KMS-11 (cell line): ENCODE measurements around the gene TRERF1.

Experiments
- H2AFZ ChIP-seq: fragments of 200-600 bp; sonication (generic); 2 replicates; pipeline ENCODE4 v1.6.1; 2016; ENCODE audit warnings: antibody characterized with exemption, mixed run types, low read depth
- H3K27ac ChIP-seq: fragments of 200-600 bp; sonication (generic); 2 replicates; pipeline ENCODE4 v1.6.1; 2016; ENCODE audit warnings: mild to moderate bottlenecking, mixed run types
- H3K27me3 ChIP-seq: fragments of 200-600 bp; sonication (generic); 2 replicates; pipeline ENCODE4 v1.6.1; 2017; ENCODE audit warnings: mild to moderate bottlenecking, low read depth, mixed run types, moderate library complexity; ENCODE audit not compliant: insufficient read depth
- H3K36me3 ChIP-seq: fragments of 200-600 bp; sonication (generic); 2 replicates; pipeline ENCODE4 v1.6.1; 2017; ENCODE audit warnings: mild to moderate bottlenecking, mixed run types; ENCODE audit not compliant: insufficient read depth
- H3K4me1 ChIP-seq: fragments of 200-600 bp; sonication (generic); 2 replicates; pipeline ENCODE4 v1.6.1; 2016; ENCODE audit warnings: mild to moderate bottlenecking, low read depth, mixed run types; ENCODE audit not compliant: poor library complexity, severe bottlenecking
- H3K4me2 ChIP-seq: fragments of 200-600 bp; sonication (generic); 2 replicates; pipeline ENCODE4 v1.7.0; 2016; ENCODE audit warnings: mild to moderate bottlenecking, mixed run types
- H3K4me3 ChIP-seq: fragments of 200-600 bp; sonication (generic); IDR thresholded peaks from 2 replicates; pipeline ENCODE4 v1.6.1; 2017; ENCODE audit warnings: low read depth, low read length, mixed read lengths; ENCODE audit not compliant: insufficient read depth
- H3K79me2 ChIP-seq: fragments of 200-600 bp; sonication (generic); 2 replicates; pipeline ENCODE4 v1.6.1; 2016; ENCODE audit warnings: low read depth, mixed run types; ENCODE audit not compliant: insufficient read depth
- H3K9ac ChIP-seq: fragments of 200-600 bp; sonication (generic); 2 replicates; pipeline ENCODE4 v1.6.1; 2016; ENCODE audit warnings: mild to moderate bottlenecking, mixed run types
- H4K20me1 ChIP-seq: fragments of 200-600 bp; sonication (generic); 2 replicates; pipeline ENCODE4 v1.6.1; 2016; ENCODE audit warnings: mild to moderate bottlenecking, mixed run types; ENCODE audit not compliant: insufficient read depth
- TF ChIP-seq, protein P1 (sequence below): fragments of 200-600 bp; sonication (generic); conservative IDR thresholded peaks from 2 replicates; pipeline ENCODE4 v1.6.1; 2017; ENCODE audit warnings: low read depth, mild to moderate bottlenecking, antibody characterized with exemption, low read length, moderate library complexity, mixed read lengths

Gene TRERF1

DNA sequence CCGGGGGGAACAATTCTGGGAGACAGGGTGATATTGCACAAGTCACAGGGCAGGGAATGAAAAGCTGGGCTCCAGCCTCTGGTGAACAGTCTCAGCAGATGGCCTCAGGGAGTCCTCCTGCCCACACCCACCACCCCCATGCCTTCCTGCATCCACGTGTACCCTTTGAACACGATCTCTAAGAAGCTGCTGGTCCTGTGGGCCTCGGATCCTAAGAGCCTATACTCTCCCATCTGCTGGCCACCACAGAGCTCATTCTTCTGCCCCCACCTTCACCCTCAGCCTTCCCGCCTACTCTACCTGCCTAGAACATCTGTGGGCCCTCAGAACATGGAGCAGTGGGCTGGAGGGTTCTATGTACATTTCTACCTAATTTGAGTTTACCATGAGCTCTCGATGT lies 60.3 kb downstream of the TRERF1 start:
- no peaks in the 10 kb centered on the region for H3K27me3 ChIP-seq
- TF ChIP-seq, protein P1, sequence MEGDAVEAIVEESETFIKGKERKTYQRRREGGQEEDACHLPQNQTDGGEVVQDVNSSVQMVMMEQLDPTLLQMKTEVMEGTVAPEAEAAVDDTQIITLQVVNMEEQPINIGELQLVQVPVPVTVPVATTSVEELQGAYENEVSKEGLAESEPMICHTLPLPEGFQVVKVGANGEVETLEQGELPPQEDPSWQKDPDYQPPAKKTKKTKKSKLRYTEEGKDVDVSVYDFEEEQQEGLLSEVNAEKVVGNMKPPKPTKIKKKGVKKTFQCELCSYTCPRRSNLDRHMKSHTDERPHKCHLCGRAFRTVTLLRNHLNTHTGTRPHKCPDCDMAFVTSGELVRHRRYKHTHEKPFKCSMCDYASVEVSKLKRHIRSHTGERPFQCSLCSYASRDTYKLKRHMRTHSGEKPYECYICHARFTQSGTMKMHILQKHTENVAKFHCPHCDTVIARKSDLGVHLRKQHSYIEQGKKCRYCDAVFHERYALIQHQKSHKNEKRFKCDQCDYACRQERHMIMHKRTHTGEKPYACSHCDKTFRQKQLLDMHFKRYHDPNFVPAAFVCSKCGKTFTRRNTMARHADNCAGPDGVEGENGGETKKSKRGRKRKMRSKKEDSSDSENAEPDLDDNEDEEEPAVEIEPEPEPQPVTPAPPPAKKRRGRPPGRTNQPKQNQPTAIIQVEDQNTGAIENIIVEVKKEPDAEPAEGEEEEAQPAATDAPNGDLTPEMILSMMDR: no peak
- no peak overlapping the region for H3K4me3 ChIP-seq
- no peaks in the 10 kb centered on the region for H3K36me3 ChIP-seq
- no peaks in the 10 kb centered on the region for H3K79me2 ChIP-seq
- H4K20me1 ChIP-seq: no peaks in the 10 kb centered on the region
- no peak overlapping the region for H3K9ac ChIP-seq
- peaks cover 32% of the 10 kb centered on the region for H3K4me1 ChIP-seq
- H2AFZ ChIP-seq: no peak overlapping the region
- H3K27ac ChIP-seq: no peak overlapping the region
- H3K4me2 ChIP-seq: no peak overlapping the region

DNA sequence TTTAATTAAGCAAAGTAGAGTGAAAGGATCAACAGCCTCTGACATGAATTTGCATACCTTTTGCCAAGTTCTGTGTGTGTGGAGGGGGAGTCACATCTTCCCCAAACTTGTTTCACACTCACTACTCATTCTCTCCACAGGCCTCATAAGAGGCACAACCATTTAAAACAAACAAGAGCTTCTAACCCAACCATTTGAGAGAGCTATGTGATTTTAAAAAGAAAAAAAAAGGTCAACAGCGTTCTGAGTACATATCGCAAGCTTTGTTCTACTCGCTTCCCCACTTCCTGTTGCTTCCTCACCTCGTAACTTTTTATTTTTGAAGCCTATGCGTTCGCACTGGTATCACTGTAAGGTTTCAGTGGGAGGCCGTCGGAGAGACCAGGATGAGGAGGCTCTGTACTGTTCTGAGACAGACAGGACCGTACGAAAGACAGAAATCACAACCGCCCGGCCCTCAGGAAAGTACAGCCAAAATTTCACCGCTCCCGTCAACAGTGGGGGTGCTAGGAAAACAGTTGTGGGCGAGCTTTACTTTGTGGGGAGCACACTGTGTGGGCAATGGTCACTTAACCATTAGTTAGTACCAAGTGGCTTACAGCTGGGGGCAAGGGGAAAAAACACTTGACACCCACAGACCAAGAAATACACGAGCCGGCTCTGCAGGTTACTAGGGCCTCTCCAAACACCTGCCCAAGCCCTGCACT lies 61.3 kb downstream of the TRERF1 start:
- no peak overlapping the region for H3K9ac ChIP-seq
- H3K4me2 ChIP-seq: no peak overlapping the region
- H4K20me1 ChIP-seq: no peaks in the 10 kb centered on the region
- TF ChIP-seq, protein P1: no peak
- no peak overlapping the region for H2AFZ ChIP-seq
- no peaks in the 10 kb centered on the region for H3K27me3 ChIP-seq
- H3K36me3 ChIP-seq: no peaks in the 10 kb centered on the region
- no peak overlapping the region for H3K4me3 ChIP-seq
- no peaks in the 10 kb centered on the region for H3K79me2 ChIP-seq
- H3K4me1 ChIP-seq: peaks cover 34% of the 10 kb centered on the region
- no peak overlapping the region for H3K27ac ChIP-seq

DNA sequence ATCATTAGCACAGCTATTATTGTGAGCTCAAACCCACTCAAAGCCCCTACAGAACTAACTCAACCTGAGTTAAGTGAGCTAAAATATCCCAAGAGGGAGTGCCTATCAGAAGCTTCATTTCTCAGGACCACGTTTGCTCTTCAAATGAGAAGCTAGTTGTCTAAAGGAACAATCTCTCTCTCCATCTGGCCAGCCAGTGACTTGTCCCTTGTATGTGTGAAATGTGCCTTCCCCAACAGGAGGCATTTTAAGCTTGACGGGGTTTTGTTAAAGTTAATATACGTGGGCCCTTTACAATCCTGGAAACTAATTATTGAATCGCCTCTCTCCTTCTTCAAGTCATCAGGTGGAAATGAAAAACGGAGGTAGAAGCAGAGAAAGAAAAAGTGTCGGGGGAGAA lies 62.0 kb downstream of the TRERF1 start:
- no peaks in the 10 kb centered on the region for H4K20me1 ChIP-seq
- H3K4me2 ChIP-seq: no peak overlapping the region
- no peak overlapping the region for H3K9ac ChIP-seq
- H3K79me2 ChIP-seq: no peaks in the 10 kb centered on the region
- no peak overlapping the region for H3K27ac ChIP-seq
- TF ChIP-seq, protein P1: no peak
- H3K4me1 ChIP-seq: peaks cover 34% of the 10 kb centered on the region
- no peaks in the 10 kb centered on the region for H3K36me3 ChIP-seq
- H3K27me3 ChIP-seq: no peaks in the 10 kb centered on the region
- no peak overlapping the region for H3K4me3 ChIP-seq
- no peak overlapping the region for H2AFZ ChIP-seq

DNA sequence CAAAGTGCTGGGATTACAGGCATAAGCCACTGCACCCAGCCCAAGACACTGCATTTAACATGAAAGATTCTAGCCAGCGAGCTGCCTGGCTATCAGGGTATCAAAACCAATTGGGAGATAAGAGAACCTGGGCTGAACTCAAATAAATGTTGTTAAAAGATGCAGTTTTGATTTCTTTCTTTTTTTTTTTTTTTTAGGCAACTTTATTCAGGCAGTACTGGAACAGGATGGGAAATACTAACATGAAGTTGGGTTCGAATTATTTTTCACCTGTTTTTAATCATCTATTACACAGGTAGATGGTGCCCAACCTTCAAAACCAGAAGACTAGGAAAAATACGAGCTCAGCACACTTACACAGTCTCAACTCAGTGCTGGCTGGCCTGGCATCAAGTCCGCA lies 63.7 kb downstream of the TRERF1 start:
- Histone ChIP-seq H3K36me3 (no peaks in the 10 kb centered on the region), H3K79me2 (no peaks in the 10 kb centered on the region), H3K27ac (no peak overlapping the region), H2AFZ (no peak overlapping the region), H3K27me3 (no peaks in the 10 kb centered on the region), H3K4me3 (no peak overlapping the region), H3K9ac (no peak overlapping the region), H4K20me1 (no peaks in the 10 kb centered on the region), H3K4me2 (peak overlapping the region; percentile 52), H3K4me1 (peaks cover 26% of the 10 kb centered on the region)
- TF ChIP-seq, protein P1: no peak
